Measurements from ENCODE around the gene PREB.

The PREB gene

GRCh38 chr2:27085673-27086089 lies 48.8 kb downstream of the PREB start:
- H3K4me2 ChIP-seq (ENCODE audit: low read length), result peak overlapping the region; percentile 79
- TF ChIP-seq EZH2phosphoT487 (IDR thresholded peaks at IDR 0.05; ENCODE audit: borderline replicate concordance, low read length), result no peak
- TF ChIP-seq, protein P1, sequence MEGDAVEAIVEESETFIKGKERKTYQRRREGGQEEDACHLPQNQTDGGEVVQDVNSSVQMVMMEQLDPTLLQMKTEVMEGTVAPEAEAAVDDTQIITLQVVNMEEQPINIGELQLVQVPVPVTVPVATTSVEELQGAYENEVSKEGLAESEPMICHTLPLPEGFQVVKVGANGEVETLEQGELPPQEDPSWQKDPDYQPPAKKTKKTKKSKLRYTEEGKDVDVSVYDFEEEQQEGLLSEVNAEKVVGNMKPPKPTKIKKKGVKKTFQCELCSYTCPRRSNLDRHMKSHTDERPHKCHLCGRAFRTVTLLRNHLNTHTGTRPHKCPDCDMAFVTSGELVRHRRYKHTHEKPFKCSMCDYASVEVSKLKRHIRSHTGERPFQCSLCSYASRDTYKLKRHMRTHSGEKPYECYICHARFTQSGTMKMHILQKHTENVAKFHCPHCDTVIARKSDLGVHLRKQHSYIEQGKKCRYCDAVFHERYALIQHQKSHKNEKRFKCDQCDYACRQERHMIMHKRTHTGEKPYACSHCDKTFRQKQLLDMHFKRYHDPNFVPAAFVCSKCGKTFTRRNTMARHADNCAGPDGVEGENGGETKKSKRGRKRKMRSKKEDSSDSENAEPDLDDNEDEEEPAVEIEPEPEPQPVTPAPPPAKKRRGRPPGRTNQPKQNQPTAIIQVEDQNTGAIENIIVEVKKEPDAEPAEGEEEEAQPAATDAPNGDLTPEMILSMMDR (IDR thresholded peaks at IDR 0.05; ENCODE audit: low read depth, low read length, poor library complexity, severe bottlenecking), result no peak
- no peaks in the 10 kb centered on the region for H3K9me2 ChIP-seq (replicated peaks; ENCODE audit: control insufficient read depth, low read length)
- H3K79me2 ChIP-seq (ENCODE audit: control insufficient read depth, low read length), result no peaks in the 10 kb centered on the region
- H3K27me3 ChIP-seq (ENCODE audit: control insufficient read depth, low read length), result no peaks in the 10 kb centered on the region
- no peaks in the 10 kb centered on the region for H3K36me3 ChIP-seq (ENCODE audit: control insufficient read depth, low read length)
- no peaks in the 10 kb centered on the region for H3K9me3 ChIP-seq (ENCODE audit: control insufficient read depth, insufficient read depth, low read length)
- no peaks in the 10 kb centered on the region for H3F3A ChIP-seq (ENCODE audit: control insufficient read depth, insufficient read depth)
- H3K4me1 ChIP-seq (ENCODE audit: control insufficient read depth, low read length), result peaks cover 38% of the 10 kb centered on the region
- H3K27ac ChIP-seq (ENCODE audit: low read depth, low read length), result no peak overlapping the region
- H4K20me1 ChIP-seq (ENCODE audit: control insufficient read depth, insufficient read depth, low read depth, low read length), result no peaks in the 10 kb centered on the region
- peak overlapping the region; percentile 86 for H3K4me3 ChIP-seq (ENCODE audit: low read length)

GRCh38 chr2:27085062-27085672 lies 49.3 kb downstream of the PREB start:
- Histone ChIP-seq H3K9me3 (ENCODE audit: control insufficient read depth, insufficient read depth, low read length) (no peaks in the 10 kb centered on the region), H3K36me3 (ENCODE audit: control insufficient read depth, low read length) (no peaks in the 10 kb centered on the region), H3K27me3 (ENCODE audit: control insufficient read depth, low read length) (no peaks in the 10 kb centered on the region), H3K27ac (ENCODE audit: low read depth, low read length) (no peak overlapping the region), H3K4me2 (ENCODE audit: low read length) (peak overlapping the region; percentile 79), H3K79me2 (ENCODE audit: control insufficient read depth, low read length) (no peaks in the 10 kb centered on the region), H3K4me3 (ENCODE audit: low read length) (peak overlapping the region; percentile 86), H4K20me1 (ENCODE audit: control insufficient read depth, insufficient read depth, low read depth, low read length) (no peaks in the 10 kb centered on the region), H3K9me2 (replicated peaks; ENCODE audit: control insufficient read depth, low read length) (no peaks in the 10 kb centered on the region), H3K4me1 (ENCODE audit: control insufficient read depth, low read length) (peaks cover 42% of the 10 kb centered on the region), H3F3A (ENCODE audit: control insufficient read depth, insufficient read depth) (no peaks in the 10 kb centered on the region; the same call in 1 of the 2 replicates)
- no peak for TF ChIP-seq EZH2phosphoT487 (IDR thresholded peaks at IDR 0.05; ENCODE audit: borderline replicate concordance, low read length)
- TF ChIP-seq, protein P1 (IDR thresholded peaks at IDR 0.05; ENCODE audit: low read depth, low read length, poor library complexity, severe bottlenecking), result no peak

- no peak overlapping the region for H3K4me3 ChIP-seq (ENCODE audit: low read length)
These were observed 50.0 kb downstream of the PREB start for GRCh38 chr2:27084297-27085061.

More at GRCh38 chr2:27084297-27085061, 50.0 kb downstream of the PREB start:
- H3K4me2 ChIP-seq (ENCODE audit: low read length), result no peak overlapping the region
- TF ChIP-seq, protein P1 (IDR thresholded peaks at IDR 0.05; ENCODE audit: low read depth, low read length, poor library complexity, severe bottlenecking), result no peak
- no peak for TF ChIP-seq EZH2phosphoT487 (IDR thresholded peaks at IDR 0.05; ENCODE audit: borderline replicate concordance, low read length)
- H3K36me3 ChIP-seq (ENCODE audit: control insufficient read depth, low read length), result no peaks in the 10 kb centered on the region
- H3K9me3 ChIP-seq (ENCODE audit: control insufficient read depth, insufficient read depth, low read length), result no peaks in the 10 kb centered on the region
- H3K4me1 ChIP-seq (ENCODE audit: control insufficient read depth, low read length), result peaks cover 42% of the 10 kb centered on the region
- H3K79me2 ChIP-seq (ENCODE audit: control insufficient read depth, low read length), result no peaks in the 10 kb centered on the region
- H3K27ac ChIP-seq (ENCODE audit: low read depth, low read length), result no peak overlapping the region
- H3K27me3 ChIP-seq (ENCODE audit: control insufficient read depth, low read length), result no peaks in the 10 kb centered on the region
- no peaks in the 10 kb centered on the region for H3K9me2 ChIP-seq (replicated peaks; ENCODE audit: control insufficient read depth, low read length)
- H4K20me1 ChIP-seq (ENCODE audit: control insufficient read depth, insufficient read depth, low read depth, low read length), result no peaks in the 10 kb centered on the region
- H3F3A ChIP-seq (ENCODE audit: control insufficient read depth, insufficient read depth), result no peaks in the 10 kb centered on the region; the same call in 1 of the 2 replicates
